Fibroblast of mammary gland (primary cell): ENCODE measurements around the gene FER1L5.

Experiments used
- DNase-seq: peaks from one replicate; pipeline ENCODE4 v3.0.0-alpha.2; 2010; ENCODE audit warnings: low read depth
- H3K4me3 ChIP-seq: 2 replicates; pipeline ENCODE4 v1.5.1; 2011; ENCODE audit warnings: low read depth, mild to moderate bottlenecking, low read length, moderate library complexity; ENCODE audit not compliant: control insufficient read depth
- CTCF ChIP-seq: conservative IDR thresholded peaks from 2 replicates; pipeline ENCODE4 v1.5.1; 2011; ENCODE audit warnings: low read depth, low read length, inconsistent platforms; ENCODE audit not compliant: control insufficient read depth, insufficient read depth

Gene FER1L5

GRCh38 chr2:96691022-96691612, 48.6 kb downstream of the FER1L5 start:
- no peak overlapping the region for H3K4me3 ChIP-seq
- DNase-seq, result no peak
- no peak for TF ChIP-seq CTCF

GRCh38 chr2:96692094-96692971, 49.8 kb downstream of the FER1L5 start:
- no peak for DNase-seq
- H3K4me3 ChIP-seq, result no peak overlapping the region
- TF ChIP-seq CTCF, result no peak

- TF ChIP-seq CTCF, result no peak
Measured at GRCh38 chr2:96693286-96694200, 51.0 kb downstream of the FER1L5 start.

GRCh38 chr2:96694279-96694678, 51.7 kb downstream of the FER1L5 start:
- H3K4me3 ChIP-seq, result no peak overlapping the region
- no peak for DNase-seq
- TF ChIP-seq CTCF, result no peak

More at GRCh38 chr2:96693286-96694200, 51.0 kb downstream of the FER1L5 start:
- no peak overlapping the region for H3K4me3 ChIP-seq
- no peak for DNase-seq

GRCh38 chr2:96694816-96695455, 52.4 kb downstream of the FER1L5 start:
- TF ChIP-seq CTCF, result no peak
- no peak for DNase-seq
- H3K4me3 ChIP-seq, result no peak overlapping the region

GRCh38 chr2:96695602-96696001, 53.0 kb downstream of the FER1L5 start:
- H3K4me3 ChIP-seq, result no peak overlapping the region
- DNase-seq, result no peak
- no peak for TF ChIP-seq CTCF
